ENCODE data around the gene PDAP1. TPM values are rescaled to one million over a fixed set of nuclear protein-coding genes. Genes with fewer than 3 reads are reported as not detected.

PDAP1 gene
- total RNA-seq, 1 experiment from 2014 or later: 147 TPM

GRCh38 chr7:99381664-99382075, 26.7 kb downstream of the PDAP1 start:
- ChIA-PET POLR2A (interaction anchor here (0.6 kb wide), 1 partner anchor 27 kb away, joined by 3 read pairs; the partner anchor contains the start of genes BUD31 and PDAP1), CTCF (no interaction called here)

GRCh38 chr7:99380823-99381663, 27.4 kb downstream of the PDAP1 start:
- no peaks in the 10 kb centered on the region for H3K27me3 ChIP-seq (ENCODE audit: control insufficient read depth, insufficient read depth, low read length)
- no TSS peak for BruUV-seq (replicated peaks)
- H3K27ac ChIP-seq (ENCODE audit: low read length): peak overlapping the region; percentile 79
- peaks cover 38% of the 10 kb centered on the region for H3K4me1 ChIP-seq (ENCODE audit: control insufficient read depth, insufficient read depth, low read length)
- H3K36me3 ChIP-seq (ENCODE audit: control insufficient read depth, insufficient read depth, low read length): no peaks in the 10 kb centered on the region; the same call in 1 of the 2 replicates
- CTCF ChIA-PET: no interaction called here
- intact Hi-C loops (cut with micrococcal nuclease; ENCODE audit: unreplicated experiment) (no loop called here), in situ Hi-C loops (cut with HindIII; ENCODE audit: low pct_unique_long_range_greater_than_20kb, low sequenced_read_pairs) (no loop called here)
- H3K4me3 ChIP-seq (ENCODE audit: low read depth in 2 of 2, low read length in 2 of 2): no peak overlapping the region
- POLR2A ChIA-PET: no interaction called here
- ATAC-seq (peak; percentile 43), DNase-seq (ENCODE audit: low read depth, low spot score) (no peak)
- H3K9me3 ChIP-seq (ENCODE audit: control insufficient read depth, insufficient read depth, low read depth, low read length): no peaks in the 10 kb centered on the region
- TF ChIP-seq POLR2AphosphoS5 (IDR thresholded peaks at IDR 0.05; ENCODE audit: low read depth, low read length) (no peak; the same call in 1 of the 2 replicates), SIN3A (IDR thresholded peaks at IDR 0.05; ENCODE audit: borderline replicate concordance, insufficient read depth, low read depth, low read length) (no peak), REST (IDR thresholded peaks at IDR 0.05; ENCODE audit: insufficient read depth in 1 of 2, low read depth in 2 of 2, low read length in 1 of 2) (no peak), CTCF (IDR thresholded peaks at IDR 0.05) (no peak)

More at GRCh38 chr7:99381664-99382075, 26.7 kb downstream of the PDAP1 start:
- Histone ChIP-seq H3K27me3 (ENCODE audit: control insufficient read depth, insufficient read depth, low read length) (no peaks in the 10 kb centered on the region), H3K9me3 (ENCODE audit: control insufficient read depth, insufficient read depth, low read depth, low read length) (no peaks in the 10 kb centered on the region), H3K4me3 (ENCODE audit: low read depth in 2 of 2, low read length in 2 of 2) (no peak overlapping the region), H3K27ac (ENCODE audit: low read length) (peak overlapping the region; percentile 36; the same call in 1 of the 2 replicates), H3K36me3 (ENCODE audit: control insufficient read depth, insufficient read depth, low read length) (no peaks in the 10 kb centered on the region; the same call in none of the 2 replicates), H3K4me1 (ENCODE audit: control insufficient read depth, insufficient read depth, low read length) (peaks cover 34% of the 10 kb centered on the region)
- ATAC-seq (no peak), DNase-seq (ENCODE audit: low read depth, low spot score) (no peak)
- intact Hi-C loops (cut with micrococcal nuclease; ENCODE audit: unreplicated experiment): no loop called here
- no TSS peak for BruUV-seq (replicated peaks)
- TF ChIP-seq TCF7L2 (IDR thresholded peaks at IDR 0.05; ENCODE audit: low read depth, low read length) (no peak), CTCF (IDR thresholded peaks at IDR 0.05) (no peak), SIN3A (IDR thresholded peaks at IDR 0.05; ENCODE audit: borderline replicate concordance, insufficient read depth, low read depth, low read length) (no peak), POLR2AphosphoS5 (IDR thresholded peaks at IDR 0.05; ENCODE audit: low read depth, low read length) (no peak), REST (IDR thresholded peaks at IDR 0.05; ENCODE audit: insufficient read depth in 1 of 2, low read depth in 2 of 2, low read length in 1 of 2) (no peak)
- in situ Hi-C loops (cut with HindIII; ENCODE audit: low pct_unique_long_range_greater_than_20kb, low sequenced_read_pairs): no loop called here
